GM19438 (cell line): Measurements from ENCODE around the gene PIANP.

Source experiments
- ATAC-seq: cut with Tn5 transposase; IDR thresholded peaks from one replicate; pipeline ENCODE4 v1.9.1; 2021; ENCODE audit warnings: low read depth; ENCODE audit not compliant: unreplicated experiment

Gene PIANP

DNA sequence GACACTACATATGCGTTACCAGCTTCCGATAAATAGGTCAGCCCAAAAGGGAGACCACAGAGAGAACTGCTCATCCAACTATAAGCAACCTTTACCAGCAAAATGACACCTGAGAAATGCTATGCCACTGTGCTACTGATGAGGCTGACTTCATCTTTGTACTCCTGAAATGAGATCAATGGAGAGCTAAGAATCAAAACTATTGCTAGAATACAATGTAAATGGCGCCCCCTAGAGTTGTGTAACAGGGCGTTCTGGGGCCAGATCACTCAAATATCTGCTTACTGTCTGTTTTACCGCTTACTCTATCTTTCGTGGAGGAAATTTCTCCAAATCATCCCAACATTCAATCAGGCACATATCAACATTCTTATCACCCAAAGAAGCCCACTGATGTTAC, 16.0 kb downstream of the PIANP start:
- ATAC-seq: no peak

DNA sequence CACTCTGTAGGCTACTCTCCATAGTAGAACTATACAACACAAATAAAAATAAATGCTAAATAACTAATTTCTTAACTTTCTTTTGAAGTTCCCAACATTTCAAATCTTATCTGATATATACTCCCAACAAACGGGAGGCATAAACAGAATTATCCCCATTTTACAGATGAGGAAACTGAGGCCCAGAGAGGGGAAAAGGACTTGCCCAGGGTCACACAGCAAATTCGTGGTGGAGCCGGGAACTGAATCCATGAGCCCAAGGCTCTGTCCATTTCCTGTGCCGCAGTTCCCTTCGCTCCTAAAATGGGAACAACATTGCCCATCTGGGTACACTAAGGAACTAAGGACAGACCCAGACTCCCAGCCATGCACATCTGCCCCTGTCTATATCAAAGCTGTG, 23.7 kb downstream of the PIANP start:
- no peak for ATAC-seq

DNA sequence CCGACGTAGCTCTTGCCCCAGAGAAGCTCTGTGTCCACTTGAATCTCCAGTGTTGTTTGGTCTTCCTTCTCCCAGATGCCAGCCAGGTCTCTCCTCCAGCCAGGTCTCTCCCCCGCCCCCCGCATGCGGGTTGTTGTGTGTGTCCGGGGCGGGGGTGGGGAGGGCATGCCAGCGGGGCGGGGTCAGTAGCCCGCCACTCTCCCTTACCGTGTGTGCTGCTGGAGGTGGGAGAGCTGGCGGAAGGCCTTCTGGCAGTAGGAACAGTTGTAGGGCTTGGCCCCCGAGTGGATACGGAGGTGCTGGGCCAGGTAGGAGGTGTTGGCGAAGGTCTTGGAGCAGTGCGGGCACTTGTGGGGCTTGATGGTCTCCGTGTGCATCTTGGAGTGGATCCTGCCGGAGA, 28.5 kb downstream of the PIANP start:
- ATAC-seq: no peak

DNA sequence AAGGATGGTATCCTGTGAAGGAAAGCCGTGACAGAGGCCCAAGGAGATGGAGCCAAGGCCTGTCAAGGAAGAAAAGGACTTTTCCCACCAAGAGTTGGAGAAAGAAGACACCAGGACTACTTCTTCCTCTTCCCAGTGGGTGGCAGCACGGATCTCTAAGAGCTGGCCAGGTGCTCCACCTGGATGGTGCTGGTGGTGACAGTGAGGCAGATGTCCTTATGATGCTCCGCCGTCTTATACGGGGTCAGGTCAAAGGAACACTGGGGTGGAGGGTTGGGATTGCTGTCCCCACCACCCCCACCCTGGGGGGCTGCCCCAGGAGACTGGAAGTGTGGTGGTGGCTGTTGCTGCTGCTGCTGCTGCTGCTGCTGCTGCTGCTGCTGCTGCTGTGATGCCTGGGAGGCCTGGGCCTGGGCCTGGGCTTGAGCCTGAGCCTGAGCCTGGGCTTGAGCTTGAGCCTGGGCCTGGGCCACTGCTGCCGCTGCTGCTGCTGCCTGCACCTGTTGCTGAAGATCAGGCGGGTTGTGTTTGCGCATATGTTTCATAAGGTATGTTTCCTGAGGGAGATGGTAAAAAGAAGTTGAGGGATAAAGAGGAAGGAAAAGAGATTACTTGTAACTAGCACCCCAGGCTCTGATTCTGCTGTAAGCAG, 32.9 kb downstream of the PIANP start:
- no peak for ATAC-seq

DNA sequence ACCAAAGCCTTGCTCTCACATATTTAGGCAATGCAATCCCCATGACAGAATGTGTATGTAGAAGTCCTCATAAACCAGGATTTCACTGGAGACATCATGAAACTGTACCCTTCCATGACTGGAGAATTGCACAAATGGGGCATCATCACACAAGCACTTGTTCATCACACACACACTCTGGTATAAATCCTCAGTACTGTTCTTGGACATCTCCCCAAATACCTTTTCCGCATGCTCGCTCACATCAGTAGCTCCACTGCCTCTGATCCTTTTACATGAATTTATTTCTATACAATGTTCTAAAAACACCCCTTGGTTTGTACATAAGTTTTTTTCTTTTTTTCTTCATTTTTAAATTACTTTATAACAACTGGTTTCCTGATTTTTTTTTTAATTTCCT, 34.4 kb downstream of the PIANP start:
- no peak for ATAC-seq

DNA sequence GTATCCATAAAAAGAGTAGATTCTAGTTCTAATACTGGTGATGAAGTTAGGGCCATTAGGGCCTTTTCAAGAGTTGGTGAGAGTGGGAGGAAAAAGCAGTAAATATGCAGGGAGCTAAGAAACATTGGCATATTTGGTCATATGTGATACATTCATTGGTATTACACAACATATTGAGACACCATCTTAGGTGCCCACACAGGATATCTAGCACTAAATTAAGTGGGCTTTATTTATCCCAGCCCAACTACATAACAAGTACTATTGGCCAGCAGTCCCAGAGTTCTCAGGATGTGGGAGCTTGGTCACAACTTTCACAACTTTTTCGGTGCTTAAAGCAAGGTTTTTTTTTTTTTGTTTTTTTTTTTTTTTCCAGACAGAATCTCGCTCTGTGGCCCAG, 35.7 kb downstream of the PIANP start:
- ATAC-seq: no peak

DNA sequence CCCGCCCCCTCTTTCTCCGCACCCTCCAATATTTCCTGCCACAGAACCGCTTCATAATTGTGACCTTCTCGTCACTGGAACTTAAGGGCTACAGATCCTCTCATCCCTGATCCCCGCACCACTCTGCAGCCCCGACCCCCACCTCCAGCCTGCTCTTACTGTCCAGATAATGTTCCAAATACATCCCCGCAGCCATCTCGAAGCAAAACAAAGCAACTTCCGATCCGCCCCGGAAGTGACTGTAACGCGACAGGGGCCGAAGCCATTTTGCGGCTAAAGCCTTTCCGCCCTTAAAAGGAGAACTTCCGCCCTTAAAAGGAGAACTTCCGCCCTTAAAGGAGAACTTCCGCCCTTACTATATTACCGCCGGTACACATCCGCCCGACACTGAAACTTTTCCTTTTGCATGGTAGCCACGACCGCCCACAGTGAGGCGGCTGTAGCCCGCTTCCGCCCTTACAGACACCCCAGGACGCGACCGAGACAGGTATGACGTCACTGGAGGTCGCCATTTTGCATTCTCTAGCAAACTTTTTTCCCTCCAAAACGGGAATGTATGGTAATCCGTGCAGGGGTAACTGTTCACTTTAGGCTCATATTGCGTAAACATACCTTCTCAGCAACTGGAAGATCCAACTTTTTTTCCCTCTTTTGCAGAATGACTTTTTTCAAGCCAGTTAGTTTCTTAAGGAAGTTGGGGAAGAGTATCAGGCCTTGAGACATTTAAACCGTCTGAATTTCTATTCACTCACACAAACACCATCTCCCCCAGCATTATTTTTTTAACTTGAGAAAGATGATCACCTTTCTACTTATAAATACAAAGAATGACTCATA, 37.5 kb downstream of the PIANP start, which contains the start of gene ING4:
TSS of gene ING4 (minus strand) at position 214 of the 837 bp plus-strand sequence. CDS start at position 196, 18 bp downstream.
- peak; percentile 96 for ATAC-seq

DNA sequence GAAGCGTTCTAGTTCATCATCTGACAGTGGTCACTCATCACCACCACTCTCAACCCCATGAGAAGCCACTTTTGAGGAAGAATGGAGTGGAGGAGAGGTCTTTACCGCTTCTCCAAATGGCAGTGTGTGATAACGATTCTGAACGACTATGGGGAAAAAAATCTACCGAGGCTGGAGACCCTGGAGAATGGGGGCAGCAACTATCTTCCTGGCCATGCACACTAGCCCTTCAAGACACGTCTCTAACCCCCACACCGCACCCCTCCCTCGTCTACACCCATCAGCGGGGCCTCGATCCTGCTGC, 38.1 kb downstream of the PIANP start:
- no peak for ATAC-seq

DNA sequence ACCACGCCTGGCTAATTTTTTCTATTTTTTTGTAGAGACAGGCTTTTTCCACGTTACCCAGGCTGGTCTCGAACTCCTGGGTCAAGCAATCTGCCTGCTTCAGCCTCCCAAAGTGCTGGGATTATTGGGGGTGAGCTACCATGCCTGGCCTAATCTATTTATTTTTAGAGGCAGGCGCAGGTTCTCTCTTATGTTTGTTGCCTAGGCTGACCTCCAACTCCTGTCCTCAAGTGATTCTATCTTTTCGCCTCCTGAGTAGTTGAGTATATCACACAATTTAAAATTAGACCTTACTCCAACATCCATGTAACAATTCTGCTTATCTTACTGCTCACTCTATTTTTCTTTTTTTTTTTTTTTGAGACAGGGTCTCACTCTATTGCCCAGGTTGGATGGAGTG, 46.6 kb downstream of the PIANP start:
- no peak for ATAC-seq

DNA sequence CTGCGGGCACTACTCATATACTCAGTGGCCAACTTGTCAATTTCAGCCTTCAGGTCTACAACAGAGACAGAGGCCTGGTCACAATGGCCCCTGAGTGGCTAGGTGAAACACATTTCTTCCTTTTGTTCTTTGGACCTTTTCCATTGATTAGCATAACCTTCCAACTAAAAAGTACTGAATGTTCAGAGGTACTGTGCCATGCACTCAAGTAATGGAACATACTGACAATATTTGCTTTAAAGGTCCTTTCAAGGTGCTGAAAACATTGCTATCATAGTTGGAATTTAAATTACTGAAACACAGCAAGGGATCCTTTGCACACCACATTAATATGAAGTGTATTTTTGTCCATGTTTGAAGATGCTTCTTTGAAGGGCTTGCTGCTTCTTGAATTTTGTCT, 47.3 kb downstream of the PIANP start:
- no peak for ATAC-seq

DNA sequence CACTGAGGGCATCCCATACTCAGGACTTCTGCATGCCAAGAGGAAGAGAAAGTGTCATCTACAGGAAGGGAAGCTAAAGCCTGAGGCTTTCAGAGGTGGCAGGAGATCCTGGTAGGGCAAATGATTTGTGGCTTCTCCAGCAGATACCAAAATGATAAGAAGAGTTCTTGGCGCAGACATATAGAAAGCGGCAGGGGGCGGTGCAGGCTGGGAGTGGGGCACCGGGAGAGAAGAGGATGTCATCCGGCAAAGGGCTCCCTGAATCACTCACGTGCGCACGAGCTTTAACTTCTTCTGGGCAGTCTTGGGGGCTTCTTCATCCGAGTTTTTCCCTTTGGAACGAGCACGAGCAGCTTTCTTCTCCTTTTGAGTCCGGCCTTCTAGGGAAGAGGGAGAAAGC, 48.2 kb downstream of the PIANP start:
- no peak for ATAC-seq

DNA sequence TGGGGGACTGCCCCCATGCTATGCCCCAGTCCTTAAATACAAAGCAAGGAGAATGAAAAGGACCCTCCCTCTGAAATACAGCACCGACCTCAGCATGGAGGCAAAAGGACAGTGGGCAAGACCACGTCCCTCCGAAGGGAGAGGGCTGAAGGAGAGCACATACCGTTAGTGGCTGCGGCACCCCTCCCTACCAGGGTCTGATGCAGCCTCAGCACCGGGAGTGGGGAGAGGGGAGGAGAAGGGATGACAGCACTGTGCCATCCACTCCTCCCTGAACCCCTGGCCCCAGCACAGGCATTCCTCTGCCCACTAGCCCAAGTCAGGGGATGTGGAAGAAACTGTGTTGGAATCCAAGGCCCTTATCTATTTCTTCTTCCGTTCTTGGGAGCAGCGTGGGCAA, 49.8 kb downstream of the PIANP start:
- no peak for ATAC-seq

DNA sequence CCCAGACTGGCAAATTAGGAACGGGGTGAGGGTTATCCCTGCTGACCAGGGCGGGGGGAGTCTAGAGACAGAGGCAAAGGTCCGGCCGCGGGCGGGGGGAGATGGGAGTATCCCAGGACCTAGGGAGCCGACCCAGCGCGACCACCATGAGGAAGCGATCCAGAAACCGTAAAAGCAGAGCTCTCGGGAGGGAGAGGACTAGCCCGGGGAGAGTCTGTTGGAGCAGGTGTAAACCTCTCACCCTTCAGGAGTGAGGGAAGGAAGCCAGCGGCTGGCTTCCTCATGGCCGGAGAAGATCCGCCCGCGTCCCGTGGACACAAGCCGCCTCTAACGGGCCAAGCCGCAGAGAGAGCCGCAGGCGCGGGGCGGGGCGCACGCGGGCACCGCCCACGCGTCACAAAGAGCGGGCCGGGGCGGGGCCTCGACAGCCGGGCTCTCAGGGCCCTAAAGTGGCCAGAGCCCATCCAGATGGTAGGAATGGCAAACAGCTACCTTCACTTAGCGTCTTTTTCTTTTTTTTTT, 53.5 kb downstream of the PIANP start, which contains the start of gene ACRBP:
TSS of gene ACRBP (minus strand) at position 350 of the 522 bp plus-strand sequence. CDS start at position 284, 66 bp downstream.
- ATAC-seq: peak; percentile 66

DNA sequence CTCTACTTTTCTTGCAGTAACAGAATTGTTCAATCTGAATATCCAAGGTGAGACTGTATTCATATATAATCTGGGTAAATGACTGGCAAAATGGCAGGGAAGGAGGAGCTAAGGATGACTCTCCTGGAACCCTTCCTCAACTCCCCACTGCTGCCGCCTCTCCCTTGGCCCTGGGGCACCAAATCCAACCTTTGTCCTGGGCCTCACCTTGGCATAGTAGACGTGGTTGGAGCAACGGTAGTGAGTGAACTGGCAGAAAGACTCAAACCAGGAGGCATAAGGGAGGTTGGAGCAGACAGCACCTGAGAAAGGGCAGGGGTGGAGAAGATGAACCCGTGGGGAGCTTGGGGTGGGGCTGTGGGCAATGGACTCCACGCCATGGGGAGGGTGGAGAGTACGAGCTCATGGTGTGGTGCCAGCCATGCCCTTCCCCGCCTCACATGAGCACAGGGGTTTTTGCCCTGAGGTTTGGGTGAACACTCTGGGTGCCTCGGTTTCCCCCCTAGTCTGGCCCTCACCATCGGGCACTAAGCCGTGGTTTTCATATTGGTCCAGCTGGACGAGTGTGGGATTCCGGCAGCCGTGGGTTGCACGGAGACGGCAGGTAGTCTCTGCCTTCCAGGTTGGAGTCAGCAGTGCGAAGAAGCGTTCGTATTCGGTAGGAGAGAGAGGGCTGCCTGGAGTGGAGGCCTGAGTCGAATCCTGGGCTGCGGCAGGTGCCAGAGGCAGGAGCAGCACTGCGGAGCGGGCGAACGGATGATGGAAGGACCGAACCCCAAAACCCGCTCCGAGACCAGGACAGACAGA, 54.1 kb downstream of the PIANP start:
- ATAC-seq: peak; percentile 30

DNA sequence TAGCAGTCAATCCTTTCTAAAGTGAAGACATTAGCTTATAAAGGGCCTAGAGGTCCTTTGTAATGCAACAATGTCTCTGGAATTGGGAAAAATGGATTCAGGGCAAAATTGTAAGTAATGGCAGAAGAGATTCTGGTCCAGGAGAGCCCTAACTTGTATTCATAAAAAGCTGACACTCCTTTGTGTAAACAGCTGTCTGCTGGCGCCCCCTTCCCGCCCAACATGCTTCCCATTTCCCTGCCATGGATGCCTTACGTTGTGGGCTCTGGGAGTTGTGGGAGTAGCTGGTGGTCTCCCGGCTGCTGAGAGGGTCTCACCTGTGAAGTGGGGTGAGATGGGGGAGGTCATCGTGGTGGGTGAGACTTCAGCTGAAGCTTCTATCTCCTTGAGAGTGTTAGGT, 55.7 kb downstream of the PIANP start:
- ATAC-seq: no peak

DNA sequence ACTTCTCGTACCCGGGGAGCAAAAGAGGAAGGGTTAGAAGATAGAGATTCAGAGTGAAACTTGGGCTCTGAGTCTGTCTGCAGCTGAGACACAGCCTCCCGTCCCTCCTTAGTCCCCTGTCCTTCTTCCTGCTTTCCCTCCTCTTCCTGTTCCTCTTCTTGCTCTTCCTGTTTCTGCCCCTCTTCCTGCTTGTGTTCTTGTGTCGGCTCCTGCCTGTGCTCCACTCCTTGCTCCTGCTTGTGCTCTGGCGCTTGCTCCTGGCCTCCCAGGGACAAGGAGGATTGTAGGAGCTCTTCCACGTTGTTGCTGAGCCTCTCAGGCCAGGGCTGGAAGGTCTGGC, 56.4 kb downstream of the PIANP start:
- no peak for ATAC-seq
